Measurements from ENCODE around the gene DPEP3.

- TF ChIP-seq CTCF (IDR thresholded peaks at IDR 0.05) (no peak), POLR2A (IDR thresholded peaks at IDR 0.05) (no peak), EP300 (IDR thresholded peaks at IDR 0.05) (no peak), POLR2AphosphoS5 (IDR thresholded peaks at IDR 0.05) (no peak)
Observed at GRCh38 chr16:67969254-67970039, 10.9 kb downstream of the DPEP3 start.

Measured in sigmoid colon (tissue), 4 donors.